NCI-H146 (cell line): ENCODE measurements around the gene YDJC.
"Not testable (repeated sequence)": the region's sequence is repeated elsewhere in the genome, so short reads cannot be mapped to it uniquely, and the experiment has no call there.

Experiments
- DNase-seq: peaks from one replicate; lab custom pipeline; 2025; lab: John Stamatoyannopoulos, UW

YDJC gene

GRCh38 chr22:21651521-21652009, 21.7 kb upstream of the YDJC start:
- no peak for DNase-seq

- DNase-seq: peak; percentile 48
Observed at GRCh38 chr22:21650823-21651520, 21.1 kb upstream of the YDJC start.

- DNase-seq: no peak
Observed at GRCh38 chr22:21650280-21650679, 20.5 kb upstream of the YDJC start.

- peak; percentile 66 for DNase-seq
Observed at GRCh38 chr22:21646608-21647590, 17.1 kb upstream of the YDJC start.

GRCh38 chr22:21645513-21645912, 15.7 kb upstream of the YDJC start:
- DNase-seq: not testable (repeated sequence)

- no peak for DNase-seq
Observed at GRCh38 chr22:21643533-21644357, 13.9 kb upstream of the YDJC start.

GRCh38 chr22:21642584-21643448, 13.0 kb upstream of the YDJC start:
- DNase-seq: peak; percentile 45

GRCh38 chr22:21641789-21642583, 12.2 kb upstream of the YDJC start, which contains the start of gene SDF2L1:
Gene SDF2L1 (plus strand): TSS chr22:21642302. CDS start chr22:21642337, 35 bp downstream.
- DNase-seq: peak; percentile 95

GRCh38 chr22:21641417-21641788, 11.6 kb upstream of the YDJC start:
- peak; percentile 42 for DNase-seq

- no peak for DNase-seq
Observed at GRCh38 chr22:21640810-21641209, 11.0 kb upstream of the YDJC start.

- no peak for DNase-seq
Observed at GRCh38 chr22:21639359-21639758, 9.5 kb upstream of the YDJC start.

- not testable (repeated sequence) for DNase-seq
Observed at GRCh38 chr22:21637450-21637849, 7.6 kb upstream of the YDJC start.

- DNase-seq: no peak
Observed at GRCh38 chr22:21636629-21637218, 6.9 kb upstream of the YDJC start.

- no peak for DNase-seq
Observed at GRCh38 chr22:21635771-21636510, 6.1 kb upstream of the YDJC start.

- no peak for DNase-seq
Observed at GRCh38 chr22:21634844-21635243, 5.0 kb upstream of the YDJC start.

GRCh38 chr22:21634081-21634480, 4.3 kb upstream of the YDJC start:
- no peak for DNase-seq

- no peak for DNase-seq
Observed at GRCh38 chr22:21633481-21633880, 3.7 kb upstream of the YDJC start.

- DNase-seq: no peak
Observed at GRCh38 chr22:21632931-21633330, 3.1 kb upstream of the YDJC start.
